GM12878 (cell line): ENCODE data around the gene ACCS. TPM values are rescaled to one million over a fixed set of nuclear protein-coding genes. Genes with fewer than 3 reads are reported as not detected.

ENCODE experiments used
- ATAC-seq: fragments of 200-7000 bp; cut with Tn5 transposase; 3 replicates; pipeline ENCODE4 v1.9.1; 2020; ENCODE audit warnings: mild to moderate bottlenecking, moderate library complexity
- BruUV-seq: library from RNA; stranded (reverse); fragments of 400-500 nt; replicated peaks from 2 replicates; lab custom pipeline; 2021; lab: Mats Ljungman, UMichigan
- CTCF ChIA-PET: fragments of 300-600 bp; sonication (Branson Sonifier 250); formaldehyde crosslinking; extraction: SDS; loops from one replicate; lab custom pipeline; 2021; ENCODE audit warnings: inconsistent platforms; lab: Yijun Ruan, JAX
- POLR2A ChIA-PET: fragments of 350-600 bp; formaldehyde crosslinking; extraction: SDS; loops from one replicate; lab custom pipeline; 2021; ENCODE audit warnings: inconsistent platforms; lab: Charles Lee
- RAD21 ChIA-PET: fragments of 300-600 bp; sonication (Branson Sonifier 250); formaldehyde crosslinking; loops from one replicate; lab custom pipeline; 2023; ENCODE audit warnings: antibody characterized with exemption; ENCODE audit not compliant: unreplicated experiment; lab: Charles Lee
- SMC1A ChIA-PET: fragments of 300-600 bp; sonication (Branson Sonifier 250); formaldehyde crosslinking; loops from one replicate; lab custom pipeline; 2023; ENCODE audit not compliant: unreplicated experiment, uncharacterized antibody; lab: Charles Lee
- DNase-seq: peaks from one replicate; pipeline ENCODE4 v3.0.0-alpha.2; 2011; ENCODE audit warnings: low read depth, low spot score
- FAIRE-seq: peaks from 3 replicates; lab custom pipeline; 2011; peaks lifted over from hg19 to GRCh38; lab: Jason Lieb, UNC
- H2AFZ ChIP-seq: 2 replicates; pipeline ENCODE4 v1.6.0; 2011; ENCODE audit warnings: low read depth, low read length, control low read depth; ENCODE audit not compliant: control insufficient read depth
- H3K27ac ChIP-seq: 2 replicates; pipeline ENCODE4 v1.5.1; 2011; ENCODE audit warnings: control low read depth; ENCODE audit not compliant: control insufficient read depth, insufficient read depth
- H3K27me3 ChIP-seq, 2 experiments: replicated peaks in 1 of 2; 2 replicates each; pipeline versions ENCODE4 v1.6.0 to v1.6.1; 2011; ENCODE audit warnings: low read length in 1 of 2; ENCODE audit not compliant: control insufficient read depth in 2 of 2, insufficient read depth in 2 of 2
- H3K36me3 ChIP-seq, 2 experiments: 2 replicates each; pipeline ENCODE4 v1.5.1; 2011; ENCODE audit warnings: low read length in 1 of 2; ENCODE audit not compliant: control insufficient read depth in 2 of 2, insufficient read depth in 2 of 2
- H3K4me1 ChIP-seq: 2 replicates; pipeline ENCODE4 v1.6.1; 2011; ENCODE audit warnings: mild to moderate bottlenecking, low read length, moderate library complexity, mixed read lengths; ENCODE audit not compliant: control insufficient read depth, insufficient read depth
- H3K4me2 ChIP-seq: 2 replicates; pipeline ENCODE4 v1.6.0; 2011; ENCODE audit warnings: control low read depth; ENCODE audit not compliant: control insufficient read depth, insufficient read depth
- H3K4me3 ChIP-seq: fragments of 200-600 bp; sonication (generic); 2 replicates; pipeline ENCODE4 v1.5.1; 2016
- H3K79me2 ChIP-seq: 2 replicates; pipeline ENCODE4 v1.6.0; 2011; ENCODE audit warnings: low read length; ENCODE audit not compliant: control insufficient read depth, insufficient read depth
- H3K9ac ChIP-seq: 2 replicates; pipeline ENCODE4 v1.8.0; 2011; ENCODE audit warnings: low read length, control low read depth, mixed read lengths; ENCODE audit not compliant: control insufficient read depth, insufficient read depth
- H3K9me3 ChIP-seq: replicated peaks from 3 replicates; pipeline ENCODE4 v1.5.1; 2011; ENCODE audit warnings: mild to moderate bottlenecking, low read length; ENCODE audit not compliant: control insufficient read depth, insufficient read depth
- H4K20me1 ChIP-seq: 2 replicates; pipeline ENCODE4 v1.6.0; 2011; ENCODE audit not compliant: control insufficient read depth, insufficient read depth
- ELK1 ChIP-seq: IDR thresholded peaks from 2 replicates; pipeline ENCODE4 v1.6.1; 2012; ENCODE audit warnings: low read depth, low read length, improper control_type of control experiment
- HCFC1 ChIP-seq: fragments of 150-350 bp; IDR thresholded peaks from 2 replicates; pipeline ENCODE4 v1.6.1; 2014; ENCODE audit warnings: low read length
- NRF1 ChIP-seq: conservative IDR thresholded peaks from 2 replicates; pipeline ENCODE4 v1.6.1; 2011; ENCODE audit warnings: mild to moderate bottlenecking, low read depth, low read length, improper control_type of control experiment
- RCOR1 ChIP-seq: conservative IDR thresholded peaks from 2 replicates; pipeline ENCODE4 v1.6.1; 2012; ENCODE audit warnings: low read depth, low read length, improper control_type of control experiment
- SIN3A ChIP-seq: IDR thresholded peaks from 2 replicates; pipeline ENCODE4 v1.6.1; 2012; ENCODE audit warnings: low read depth, low read length, improper control_type of control experiment
- SREBF1 ChIP-seq: IDR thresholded peaks from 2 replicates; pipeline ENCODE4 v1.6.1; 2012; ENCODE audit warnings: mild to moderate bottlenecking, low read length
- ZBTB40 ChIP-seq: fragments of 450-650 bp; IDR thresholded peaks from 2 replicates; pipeline ENCODE4 v1.6.1; 2016; ENCODE audit warnings: mild to moderate bottlenecking, moderate library complexity, borderline replicate concordance
- WGBS: methylation state at CpG from one replicate; pipeline ENCODE4 v1.1.6; 2016; ENCODE audit warnings: low lambda C conversion rate; ENCODE audit not compliant: insufficient replicate concordance, insufficient coverage; ENCODE audit errors: missing lambda C conversion rate; 5-methylcytosine and 5-hydroxymethylcytosine counted together
- in situ Hi-C: fragments of 300-500 bp; cut with MboI; formaldehyde crosslinking; loops from 9 replicates; pipeline ENCODE4 v1.14.3; 2018; ENCODE audit warnings: mixed read lengths
- intact Hi-C: fragments of 100-400 bp; cut with micrococcal nuclease; formaldehyde crosslinking; loops from one replicate; pipeline ENCODE4 v1.14.2; 2022; ENCODE audit not compliant: unreplicated experiment
- polyA plus RNA-seq, 11 experiments: library from polyadenylated mRNA; depleted of rRNA in 4 of 11; unstranded in 6 of 11; stranded (reverse) in 5 of 11; fragments of >200 nt; fragmentation: Nextera tagmentation in 4 of 11; fragmentation: Illumina TruSeq in 1 of 11; extraction: Ambion mirVana in 4 of 11; extraction: Trizol in 1 of 11; gene quantifications; 1 replicate in 1 of 11; 2 replicates in 10 of 11; pipeline versions ENCODE4 v1.2.1 to v1.2.3, GENCODE V29; 2011 to 2016; ENCODE audit warnings: inconsistent platforms in 2 of 11, missing spikeins in 2 of 11, low read depth in 1 of 11
- total RNA-seq, 4 experiments: library from RNA; depleted of rRNA in 3 of 4; stranded (reverse); fragments of >200 nt in 3 of 4; fragmentation: Illumina TruSeq in 1 of 4; extraction: Trizol in 1 of 4; gene quantifications; 2 replicates each; pipeline versions ENCODE4 v1.2.1 to v1.2.3, GENCODE V29; 2013 to 2021

Gene ACCS
- total and polyA plus RNA-seq, 10 of the 15 experiments (the other 5 are each of a cell fraction or from before 2014, with no cell fraction given): 4.8 to 35.9 (median 17.0) TPM

DNA sequence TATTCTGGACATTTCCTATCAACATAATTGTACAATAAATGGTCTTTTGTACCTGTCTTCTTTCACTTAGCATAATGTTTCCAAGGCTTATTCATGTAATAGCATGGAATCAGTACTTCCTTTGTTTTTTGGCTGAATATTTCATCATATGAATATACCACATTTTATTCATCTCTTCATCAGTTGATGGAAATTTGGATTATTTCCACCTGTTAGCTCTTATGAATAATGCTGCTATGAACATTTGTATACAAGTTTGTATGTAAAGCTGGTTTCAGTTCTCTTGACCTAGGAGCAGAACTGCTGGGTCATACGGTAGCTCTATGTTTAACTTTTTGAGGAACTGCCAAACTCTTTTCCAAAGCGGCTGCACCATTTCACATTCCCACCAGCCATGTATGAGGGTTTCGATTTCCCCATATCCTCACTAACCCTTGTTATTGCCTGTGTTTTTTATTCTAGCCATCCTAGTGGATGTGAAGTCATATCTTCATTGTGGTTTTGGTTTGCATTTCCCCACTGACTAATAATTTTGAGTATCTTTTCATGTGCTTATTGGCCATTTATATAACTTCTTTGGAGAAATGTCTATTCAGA is 50.3 kb downstream of the ACCS start:
- Histone ChIP-seq H2AFZ (no peak overlapping the region), H3K27me3 (no peaks in the 10 kb centered on the region), H3K9me3 (no peaks in the 10 kb centered on the region), H3K79me2 (no peaks in the 10 kb centered on the region), H4K20me1 (no peaks in the 10 kb centered on the region), H3K27ac (no peak overlapping the region), H3K9ac (no peak overlapping the region), H3K4me3 (no peak overlapping the region), H3K4me1 (peaks cover 8% of the 10 kb centered on the region), H3K36me3 (peaks cover 0 to 5% of the 10 kb centered on the region in 2 experiments; a peak in 2 of 4 replicates), H3K4me2 (no peak overlapping the region)
- in situ Hi-C loops (no loop called here), intact Hi-C loops (no loop called here)
- TF ChIP-seq SIN3A: no peak
- no peak for TF ChIP-seq SREBF1
- no peak for TF ChIP-seq NRF1
- no peak for TF ChIP-seq RCOR1
- TF ChIP-seq ZBTB40: no peak
- no peak for TF ChIP-seq ELK1
- TF ChIP-seq HCFC1: no peak
- ChIA-PET CTCF (interaction anchor here (1.6 to 3.7 kb wide), 5 partner anchors 11 to 22 kb away, joined by 3 to 25 read pairs (median 7); partner anchors contain the start of gene EXT2), RAD21 (no interaction called here), POLR2A (interaction anchor here (0.5 kb wide), 1 partner anchor 436 kb away, joined by 7 read pairs; no protein-coding TSS in a partner anchor), SMC1A (no interaction called here)
- FAIRE-seq (no peak), ATAC-seq (no peak), DNase-seq (no peak)
- 91% methylated on average over 3 of the region's 3 CpGs for WGBS
- no TSS peak for BruUV-seq
